Activated CD4-positive, alpha-beta T cell treated with anti-CD3 and anti-CD28 coated beads, Interleukin-2, amount 50 U/mL, for 1 hour (primary cell): ENCODE results near the gene MALRD1.

Experiments
- DNase-seq: peaks from one replicate; pipeline ENCODE4 v3.0.0-alpha.2; 2020

MALRD1 gene

GRCh38 chr10:19048489-19048888, at the start of gene MALRD1:
Gene MALRD1 (plus strand): TSS chr10:19048801. CDS start chr10:19048939, 138 bp downstream.
- DNase-seq, result no peak

GRCh38 chr10:19003341-19003740, 45.3 kb upstream of the MALRD1 start:
- DNase-seq, result no peak

GRCh38 chr10:19012111-19012510, 36.5 kb upstream of the MALRD1 start:
- DNase-seq, result no peak

GRCh38 chr10:19014034-19014433, 34.6 kb upstream of the MALRD1 start:
- DNase-seq, result no peak

- DNase-seq, result no peak
These were observed 34.1 kb upstream of the MALRD1 start for GRCh38 chr10:19014498-19014897.

- DNase-seq, result no peak
These were observed 31.3 kb upstream of the MALRD1 start for GRCh38 chr10:19017116-19017890.

- DNase-seq, result no peak
These were observed 27.4 kb upstream of the MALRD1 start for GRCh38 chr10:19021162-19021561.

- no peak for DNase-seq
These were observed 24.0 kb upstream of the MALRD1 start for GRCh38 chr10:19024611-19025010.

- no peak for DNase-seq
These were observed 16.8 kb upstream of the MALRD1 start for GRCh38 chr10:19031763-19032162.

- DNase-seq, result no peak
These were observed 14.9 kb upstream of the MALRD1 start for GRCh38 chr10:19033741-19034140.

GRCh38 chr10:19041171-19041570, 7.4 kb upstream of the MALRD1 start:
- DNase-seq, result no peak

- no peak for DNase-seq
These were observed 5.2 kb upstream of the MALRD1 start for GRCh38 chr10:19043431-19043830.

GRCh38 chr10:19046679-19047078, 1.9 kb upstream of the MALRD1 start:
- DNase-seq, result no peak

GRCh38 chr10:19048891-19049290, 290 bp downstream of the MALRD1 start:
- no peak for DNase-seq

GRCh38 chr10:19049567-19049966, 966 bp downstream of the MALRD1 start:
- no peak for DNase-seq

- no peak for DNase-seq
These were observed 5.8 kb downstream of the MALRD1 start for GRCh38 chr10:19054289-19054835.

- no peak for DNase-seq
These were observed 9.4 kb downstream of the MALRD1 start for GRCh38 chr10:19058046-19058445.

- DNase-seq, result no peak
These were observed 15.4 kb downstream of the MALRD1 start for GRCh38 chr10:19063986-19064385.

- DNase-seq, result no peak
These were observed 23.3 kb downstream of the MALRD1 start for GRCh38 chr10:19071946-19072345.

- DNase-seq, result no peak
These were observed 28.7 kb downstream of the MALRD1 start for GRCh38 chr10:19077276-19077675.

- DNase-seq, result no peak
These were observed 48.0 kb downstream of the MALRD1 start for GRCh38 chr10:19096501-19097073.

GRCh38 chr10:19097151-19097550, 48.5 kb downstream of the MALRD1 start:
- DNase-seq, result no peak

- no peak for DNase-seq
These were observed 50.2 kb downstream of the MALRD1 start for GRCh38 chr10:19098803-19099202.

GRCh38 chr10:19107406-19107805, 58.8 kb downstream of the MALRD1 start:
- DNase-seq, result no peak
